RWPE1 (cell line): ENCODE results near the gene NDUFS7.
"Not testable (repeated sequence)": the region's sequence is repeated elsewhere in the genome, so short reads cannot be mapped to it uniquely, and the experiment has no call there.

Experiments
- CTCF ChIA-PET: fragments of 350-600 bp; sonication (Branson Sonifier 250); formaldehyde crosslinking; extraction: SDS; loops from one replicate; lab custom pipeline; 2021; lab: Yijun Ruan, JAX
- POLR2A ChIA-PET: fragments of 400-600 bp; formaldehyde crosslinking; extraction: SDS; loops from one replicate; lab custom pipeline; 2020; ENCODE audit warnings: antibody characterized with exemption; ENCODE audit not compliant: low non-redundant PET; lab: Yijun Ruan, JAX
- DNase-seq: peaks from one replicate; pipeline ENCODE4 v3.0.0; 2012; ENCODE audit warnings: low spot score
- H3K27ac ChIP-seq: fragments of 450-650 bp; 2 replicates; pipeline ENCODE4 v1.5.1; 2017
- CTCF ChIP-seq: fragments of 450-650 bp; conservative IDR thresholded peaks from 2 replicates; pipeline ENCODE4 v1.5.1; 2017; ENCODE audit warnings: low read depth, mild to moderate bottlenecking

The NDUFS7 gene

GRCh38 chr19:1435378-1435989 lies 51.8 kb downstream of the NDUFS7 start:
- CTCF ChIA-PET: interaction anchor here (0.7 kb wide), 1 partner anchor 411 kb away, joined by 3 read pairs; no protein-coding TSS in a partner anchor
- POLR2A ChIA-PET: interaction anchor here (0.7 kb wide), 1 partner anchor 12 kb away, joined by 4 read pairs; no protein-coding TSS in a partner anchor
- no peak for TF ChIP-seq CTCF
- H3K27ac ChIP-seq: peak overlapping the region; percentile 82
- DNase-seq: no peak

GRCh38 chr19:1437609-1438008 lies 53.9 kb downstream of the NDUFS7 start:
- POLR2A ChIA-PET: no interaction called here
- CTCF ChIA-PET: interaction anchor here (0.5 to 0.8 kb wide), 5 partner anchors 17 to 115 kb away, joined by 3 to 6 read pairs (median 3); no protein-coding TSS in a partner anchor
- no peak for DNase-seq
- TF ChIP-seq CTCF: no peak
- H3K27ac ChIP-seq: peak overlapping the region; percentile 82

GRCh38 chr19:1438035-1438932 lies 54.6 kb downstream of the NDUFS7 start, which contains the start of gene RPS15:
TSS of gene RPS15 (plus strand) at chr19:1438396. CDS start at chr19:1438426, 30 bp downstream.
- TF ChIP-seq CTCF: peak; percentile 96
- peak within 1 kb of the TSS; percentile 82 for H3K27ac ChIP-seq
- CTCF ChIA-PET: interaction anchor here (0.6 to 0.8 kb wide), 4 partner anchors 17 to 114 kb away, joined by 3 to 6 read pairs (median 4); no protein-coding TSS in a partner anchor
- POLR2A ChIA-PET: no interaction called here
- peak; percentile 89 for DNase-seq

GRCh38 chr19:1438933-1439354 lies 55.2 kb downstream of the NDUFS7 start:
- CTCF ChIA-PET: interaction anchor here (0.7 kb wide), 1 partner anchor 16 kb away, joined by 4 read pairs; no protein-coding TSS in a partner anchor
- POLR2A ChIA-PET: no interaction called here
- no peak for DNase-seq
- H3K27ac ChIP-seq: peak overlapping the region; percentile 82
- no peak for TF ChIP-seq CTCF

GRCh38 chr19:1439525-1440417 lies 56.1 kb downstream of the NDUFS7 start:
- ChIA-PET POLR2A (interaction anchor here (0.5 kb wide), 1 partner anchor 832 kb away, joined by 3 read pairs; no protein-coding TSS in a partner anchor), CTCF (interaction anchor here (0.5 to 0.7 kb wide), 2 partner anchors 15 to 91 kb away, joined by 3 to 4 read pairs; no protein-coding TSS in a partner anchor)
- DNase-seq: not testable (repeated sequence)
- peak overlapping the region; percentile 82 for H3K27ac ChIP-seq

- no peak for TF ChIP-seq CTCF
- CTCF ChIA-PET: interaction anchor here (0.5 kb wide), 1 partner anchor 91 kb away, joined by 3 read pairs; no protein-coding TSS in a partner anchor
- peak overlapping the region; percentile 82 for H3K27ac ChIP-seq
- no peak for DNase-seq
- POLR2A ChIA-PET: interaction anchor here (0.5 kb wide), 1 partner anchor 831 kb away, joined by 3 read pairs; no protein-coding TSS in a partner anchor
Measured at GRCh38 chr19:1440418-1440801, 56.7 kb downstream of the NDUFS7 start.
